ENCODE measurements around the gene GRB2.
A peak's percentile ranks its signal among the peaks of the same experiment; 100 is the strongest.

Gene GRB2

GRCh38 chr17:75412455-75413317, 7.2 kb upstream of the GRB2 start:
- peak; percentile 37 for DNase-seq

GRCh38 chr17:75411328-75412067, 6.0 kb upstream of the GRB2 start:
- no peak for DNase-seq

GRCh38 chr17:75410141-75410540, 4.7 kb upstream of the GRB2 start:
- DNase-seq: no peak

GRCh38 chr17:75407655-75408352, 2.3 kb upstream of the GRB2 start:
- DNase-seq: no peak

- DNase-seq: no peak
Observed at GRCh38 chr17:75406222-75406615, 741 bp upstream of the GRB2 start.

GRCh38 chr17:75404731-75405364, 630 bp downstream of the GRB2 start:
- peak; percentile 27 for DNase-seq

GRCh38 chr17:75404223-75404730, 1.2 kb downstream of the GRB2 start:
- DNase-seq: peak; percentile 8

- DNase-seq: no peak
Observed at GRCh38 chr17:75403131-75403530, 2.3 kb downstream of the GRB2 start.

GRCh38 chr17:75402026-75402425, 3.5 kb downstream of the GRB2 start:
- no peak for DNase-seq

- no peak for DNase-seq
Observed at GRCh38 chr17:75400326-75400939, 5.0 kb downstream of the GRB2 start.

- no peak for DNase-seq
Observed at GRCh38 chr17:75398279-75398678, 7.2 kb downstream of the GRB2 start.

GRCh38 chr17:75397217-75397616, 8.3 kb downstream of the GRB2 start:
- DNase-seq: no peak

GRCh38 chr17:75396796-75397195, 8.7 kb downstream of the GRB2 start:
- DNase-seq: no peak

- DNase-seq: no peak
Observed at GRCh38 chr17:75396025-75396424, 9.5 kb downstream of the GRB2 start.

GRCh38 chr17:75394332-75394918, 11.1 kb downstream of the GRB2 start:
- DNase-seq: no peak

- DNase-seq: peak; percentile 78
Observed at GRCh38 chr17:75393523-75394331, 11.8 kb downstream of the GRB2 start.

- DNase-seq: no peak
Observed at GRCh38 chr17:75392559-75392958, 12.9 kb downstream of the GRB2 start.

GRCh38 chr17:75390982-75391381, 14.5 kb downstream of the GRB2 start:
- no peak for DNase-seq

- no peak for DNase-seq
Observed at GRCh38 chr17:75388476-75389030, 16.9 kb downstream of the GRB2 start.

- no peak for DNase-seq
Observed at GRCh38 chr17:75387771-75388170, 17.7 kb downstream of the GRB2 start.

GRCh38 chr17:75386430-75386829, 19.0 kb downstream of the GRB2 start:
- DNase-seq: no peak
